Measurements from ENCODE around the gene PPP2R3A. TPM values are rescaled to one million over a fixed set of nuclear protein-coding genes. Genes with fewer than 3 reads are reported as not detected.

Gene PPP2R3A
- total and polyA plus RNA-seq, 2 of the 13 experiments (the other 11 are each of a cell fraction or from before 2014, with no cell fraction given): 0.07 to 0.12 TPM

DNA sequence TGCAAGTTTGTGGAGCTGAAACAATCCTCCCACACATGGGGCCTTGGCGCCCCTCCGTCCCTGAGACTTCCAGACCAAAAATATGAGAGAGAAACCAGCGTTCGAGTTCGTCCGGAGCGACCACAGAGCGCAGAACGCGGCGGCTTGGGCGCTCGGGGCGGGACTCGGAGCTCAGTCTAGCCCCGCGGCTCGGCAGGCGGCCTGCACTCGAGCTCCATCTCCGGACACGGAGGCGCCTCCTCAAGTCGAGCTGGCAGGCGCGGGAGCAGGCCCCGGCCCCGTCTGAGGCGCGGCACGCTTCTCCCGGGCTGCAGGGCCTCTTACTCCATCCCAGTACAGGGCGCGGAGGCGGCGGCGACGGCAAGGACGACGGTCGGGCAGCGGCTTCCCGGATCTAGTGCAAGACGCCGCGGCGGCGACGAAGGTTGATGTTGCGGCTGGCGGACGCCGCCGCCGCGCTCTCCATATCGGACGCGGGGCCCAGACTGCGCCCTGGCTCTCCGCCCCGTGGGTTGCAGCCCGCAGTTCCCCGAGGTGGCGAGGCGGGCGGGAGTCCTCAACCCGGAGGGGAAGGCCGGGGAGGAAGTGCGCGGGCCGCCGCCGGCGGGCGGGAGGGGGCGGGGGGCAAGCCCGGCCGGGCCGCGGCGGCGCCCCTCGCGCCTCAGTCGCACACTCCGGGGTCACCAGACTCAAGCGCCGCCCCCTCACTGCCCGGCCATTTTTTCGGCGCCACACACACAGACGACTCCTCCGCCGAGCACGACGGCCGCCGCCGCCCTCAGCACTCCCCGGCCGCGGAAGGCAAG, 229.9 kb downstream of the PPP2R3A start (continued):
- no peak for TF ChIP-seq HDAC2 (CRISPR knock-in tag; IDR thresholded peaks at IDR 0.05)
- 0 out of 2 replicates have a peak, but pooled peaks have one; percentile 0 for TF ChIP-seq RARA (CRISPR knock-in tag; IDR thresholded peaks at IDR 0.05)
- no peak for TF ChIP-seq PTBP1 (IDR thresholded peaks at IDR 0.05; ENCODE audit: low read depth, low read length, poor library complexity, severe bottlenecking)
- TF ChIP-seq RXRA (CRISPR knock-in tag; IDR thresholded peaks at IDR 0.05): 0 out of 2 replicates have a peak, but pooled peaks have one; percentile 27
- peak in 1 of 2 experiments; percentile 15; a peak in 1 of 4 replicates for TF ChIP-seq POLR2A (IDR thresholded peaks at IDR 0.05; ENCODE audit: insufficient read depth in 1 of 2, low read depth in 2 of 2, low read length in 2 of 2)
- peak; percentile 2; the same call in 1 of the 2 replicates for TF ChIP-seq ZBTB25 (CRISPR knock-in tag; IDR thresholded peaks at IDR 0.05)
- TF ChIP-seq ZNF850 (CRISPR knock-in tag; conservative IDR thresholded peaks at IDR 0.05): 0 out of 2 replicates have a peak, but pooled peaks have one; percentile 73
- no peak for TF ChIP-seq PCBP2 (optimal IDR thresholded peaks at IDR 0.05; ENCODE audit: low read depth, low read length, poor library complexity, severe bottlenecking)
- peak; percentile 71; the same call in 1 of the 2 replicates for TF ChIP-seq ZNF468 (CRISPR knock-in tag; IDR thresholded peaks at IDR 0.05)
- 0 out of 2 replicates have a peak, but pooled peaks have one; percentile 81 for TF ChIP-seq ZNF30 (CRISPR knock-in tag; IDR thresholded peaks at IDR 0.05)
- no peak for TF ChIP-seq GATAD2A (CRISPR knock-in tag; IDR thresholded peaks at IDR 0.05)
- TF ChIP-seq ZNF747 (CRISPR knock-in tag; IDR thresholded peaks at IDR 0.05; ENCODE audit: borderline replicate concordance): no peak; the same call in 1 of the 2 replicates
- TF ChIP-seq REL (CRISPR knock-in tag; conservative IDR thresholded peaks at IDR 0.05): peak; percentile 90; the same call in 1 of the 2 replicates
- no peak for TF ChIP-seq SATB2 (CRISPR knock-in tag; IDR thresholded peaks at IDR 0.05)
- peak; percentile 41 for TF ChIP-seq SKI (IDR thresholded peaks at IDR 0.05; ENCODE audit: partially characterized antibody)
- TF ChIP-seq ZNF800 (CRISPR knock-in tag; IDR thresholded peaks at IDR 0.05): peak; percentile 28; the same call in 1 of the 2 replicates
- peak; percentile 52 for TF ChIP-seq KDM2A (CRISPR knock-in tag; IDR thresholded peaks at IDR 0.05; ENCODE audit: borderline replicate concordance, low read depth)
- TF ChIP-seq ZNF709 (CRISPR knock-in tag; IDR thresholded peaks at IDR 0.05): peak; percentile 27; the same call in 1 of the 2 replicates
- TF ChIP-seq HNRNPK (IDR thresholded peaks at IDR 0.05; ENCODE audit: low read depth, low read length, poor library complexity, severe bottlenecking): no peak
- TF ChIP-seq ISL2 (CRISPR knock-in tag; IDR thresholded peaks at IDR 0.05): peak; percentile 42
- TF ChIP-seq ZNF589 (CRISPR knock-in tag; conservative IDR thresholded peaks at IDR 0.05): no peak
- no peak for TF ChIP-seq ZNF615 (CRISPR knock-in tag; IDR thresholded peaks at IDR 0.05; ENCODE audit: borderline replicate concordance)
- peak; percentile 8; the same call in 1 of the 2 replicates for TF ChIP-seq ZNF337 (CRISPR knock-in tag; IDR thresholded peaks at IDR 0.05; ENCODE audit: borderline replicate concordance, low read depth)
- TF ChIP-seq FOXA1 (IDR thresholded peaks at IDR 0.05): no peak
- TF ChIP-seq FOXA1 (CRISPR knock-in tag; IDR thresholded peaks at IDR 0.05): no peak
- peak; percentile 55; the same call in 1 of the 2 replicates for TF ChIP-seq CENPT (CRISPR knock-in tag; IDR thresholded peaks at IDR 0.05; ENCODE audit: low read depth)
- TF ChIP-seq THAP7 (CRISPR knock-in tag; IDR thresholded peaks at IDR 0.05): no peak
- no peak for TF ChIP-seq ZFP37 (CRISPR knock-in tag; IDR thresholded peaks at IDR 0.05; ENCODE audit: borderline replicate concordance)

Measured in HepG2 (cell line).